Gastroesophageal sphincter (tissue), 4 donors: Measurements from ENCODE around the gene DENND1B. TPM values are rescaled to one million over a fixed set of nuclear protein-coding genes. Genes with fewer than 3 reads are reported as not detected.
"Not testable (repeated sequence)": the region's sequence is repeated elsewhere in the genome, so short reads cannot be mapped to it uniquely, and the experiment has no call there.

ENCODE experiments used
- ATAC-seq: fragments of 150-250 bp; one replicate; pipeline ENCODE4 v1.9.1; 2016; ENCODE audit warnings: mild to moderate bottlenecking, moderate library complexity
- H3K27ac ChIP-seq, 4 donors: fragments of 200-600 bp; sonication (generic) in 3 of 4; 1 replicate in 3 of 4; 2 replicates in 1 of 4; pipeline ENCODE4 v1.5.1; 2016 to 2019
- H3K27me3 ChIP-seq: fragments of 200-600 bp; sonication (generic); one replicate; pipeline ENCODE4 v1.5.1; 2019
- H3K36me3 ChIP-seq, 2 donors: fragments of 200-600 bp; sonication (generic); one replicate each; pipeline ENCODE4 v1.5.1; 2019; ENCODE audit warnings: control low read depth in 1 of 2
- H3K4me1 ChIP-seq, 3 donors: fragments of 200-600 bp; sonication (generic); 1 replicate in 2 of 3; 2 replicates in 1 of 3; pipeline ENCODE4 v1.5.1; 2016 to 2019; ENCODE audit warnings: control low read depth in 2 of 3
- H3K4me3 ChIP-seq, 2 donors: fragments of 200-600 bp; sonication (generic); one replicate each; pipeline ENCODE4 v1.5.1; 2019; ENCODE audit warnings: mild to moderate bottlenecking in 1 of 2, moderate library complexity in 1 of 2
- H3K9me3 ChIP-seq, 3 donors: fragments of 200-600 bp; sonication (generic); one replicate each; pipeline ENCODE4 v1.5.1; 2017 to 2019; ENCODE audit warnings: control low read depth in 2 of 3
- CTCF ChIP-seq, 4 experiments: fragments of 200-600 bp in 2 of 4; fragments of 450-650 bp in 2 of 4; sonication (generic) in 1 of 4; IDR thresholded peaks; one replicate each; pipeline ENCODE4 v1.5.1; 2017 to 2019; ENCODE audit warnings: antibody characterized with exemption in 4 of 4, mild to moderate bottlenecking in 2 of 4, moderate library complexity in 2 of 4
- EP300 ChIP-seq: sonication (generic); formaldehyde crosslinking; IDR thresholded peaks from one replicate; pipeline ENCODE4 v1.6.1; 2017; ENCODE audit warnings: antibody characterized with exemption, mild to moderate bottlenecking
- POLR2A ChIP-seq, 2 donors: fragments of 450-650 bp; IDR thresholded peaks; one replicate each; pipeline ENCODE4 v1.6.1; 2017; ENCODE audit warnings: antibody characterized with exemption in 2 of 2, mild to moderate bottlenecking in 2 of 2, moderate library complexity in 1 of 2
- POLR2AphosphoS5 ChIP-seq: sonication (generic); formaldehyde crosslinking; IDR thresholded peaks from one replicate; pipeline ENCODE4 v1.6.1; 2017; ENCODE audit warnings: antibody characterized with exemption
- WGBS, 2 donors: methylation state at CpG; one replicate each; pipeline ENCODE4 v1.1.5; 2018; ENCODE audit warnings: low coverage in 1 of 2; 5-methylcytosine and 5-hydroxymethylcytosine counted together
- total RNA-seq, 4 donors: library from RNA; depleted of rRNA; stranded (reverse); fragments of >200 nt; gene quantifications; one replicate each; pipeline ENCODE4 v1.1.0, GENCODE V29; 2016

The DENND1B gene
- total RNA-seq, 4 donors from 2014 or later = 8.3 to 11.5 (median 8.8) TPM

- Histone ChIP-seq H3K36me3 (no peaks in the 10 kb centered on the region), H3K4me1 (no peaks in the 10 kb centered on the region), H3K27ac (no peak overlapping the region), H3K27me3 (no peaks in the 10 kb centered on the region), H3K9me3 (peaks cover 0 to 19% (median 0%) of the 10 kb centered on the region in 3 donors), H3K4me3 (no peak overlapping the region)
- WGBS, 2 donors = 86 to 91% methylated on average over 3 of the region's 3 CpGs
- TF ChIP-seq EP300 = no peak
- TF ChIP-seq POLR2A (IDR thresholded peaks at IDR 0.05) = no peak
- TF ChIP-seq CTCF (IDR thresholded peaks at IDR 0.05) = no peak
- TF ChIP-seq POLR2AphosphoS5 = no peak
- ATAC-seq = no peak
These were observed 49.3 kb downstream of the DENND1B start for GRCh38 chr1:197725976-197726375.

GRCh38 chr1:197725044-197725443 is 50.2 kb downstream of the DENND1B start:
- WGBS, 2 donors = 94 to 100% methylated on average over 1 of the region's 1 CpG
- H3K36me3 ChIP-seq = no peaks in the 10 kb centered on the region
- ATAC-seq = no peak

GRCh38 chr1:197715806-197716205 is 59.5 kb downstream of the DENND1B start:
- 0 to 45% methylated on average over 1 of the region's 1 CpG for WGBS, 2 donors
- Histone ChIP-seq H3K4me1 (no peaks in the 10 kb centered on the region), H3K9me3 (no peaks in the 10 kb centered on the region), H3K27me3 (no peaks in the 10 kb centered on the region), H3K4me3 (no peak overlapping the region), H3K27ac (no peak overlapping the region), H3K36me3 (no peaks in the 10 kb centered on the region)
- no peak for TF ChIP-seq EP300
- no peak for TF ChIP-seq CTCF (IDR thresholded peaks at IDR 0.05)
- TF ChIP-seq POLR2A (IDR thresholded peaks at IDR 0.05) = no peak
- TF ChIP-seq POLR2AphosphoS5 = no peak
- no peak for ATAC-seq

More at GRCh38 chr1:197725044-197725443, 50.2 kb downstream of the DENND1B start:
- Histone ChIP-seq H3K27ac (no peak overlapping the region), H3K9me3 (peaks cover 0 to 19% (median 0%) of the 10 kb centered on the region in 3 donors), H3K27me3 (no peaks in the 10 kb centered on the region), H3K4me3 (no peak overlapping the region), H3K4me1 (no peaks in the 10 kb centered on the region)
- TF ChIP-seq EP300 (no peak), POLR2AphosphoS5 (no peak), POLR2A (IDR thresholded peaks at IDR 0.05) (no peak), CTCF (IDR thresholded peaks at IDR 0.05) (no peak)

- Histone ChIP-seq H3K4me3 (no peak overlapping the region), H3K27me3 (no peaks in the 10 kb centered on the region), H3K9me3 (no peaks in the 10 kb centered on the region), H3K27ac (no peak overlapping the region), H3K36me3 (no peaks in the 10 kb centered on the region), H3K4me1 (no peaks in the 10 kb centered on the region)
- TF ChIP-seq POLR2A (IDR thresholded peaks at IDR 0.05) = no peak
- no peak for TF ChIP-seq POLR2AphosphoS5
- TF ChIP-seq CTCF (IDR thresholded peaks at IDR 0.05) = no peak
- TF ChIP-seq EP300 = no peak
- WGBS, 2 donors = 78 to 92% methylated on average over 1 of the region's 1 CpG
- ATAC-seq = no peak
These were observed 68.7 kb downstream of the DENND1B start for GRCh38 chr1:197706601-197707000.

GRCh38 chr1:197705941-197706340 is 69.3 kb downstream of the DENND1B start:
- ATAC-seq = no peak
- Histone ChIP-seq H3K36me3 (no peaks in the 10 kb centered on the region), H3K9me3 (no peaks in the 10 kb centered on the region), H3K4me1 (no peaks in the 10 kb centered on the region), H3K27ac (no peak overlapping the region), H3K27me3 (no peaks in the 10 kb centered on the region), H3K4me3 (no peak overlapping the region)
- TF ChIP-seq POLR2AphosphoS5 (no peak), POLR2A (IDR thresholded peaks at IDR 0.05) (no peak), EP300 (no peak), CTCF (IDR thresholded peaks at IDR 0.05) (no peak)
- 93 to 100% methylated on average over 3 of the region's 3 CpGs for WGBS, 2 donors

GRCh38 chr1:197700688-197701087 is 74.6 kb downstream of the DENND1B start:
- H3K4me3 ChIP-seq, H3K4me1 ChIP-seq, ATAC-seq, H3K36me3 ChIP-seq, H3K27me3 ChIP-seq, H3K9me3 ChIP-seq, H3K27ac ChIP-seq: not testable (repeated sequence)
- 84 to 100% methylated on average over 3 to 4 of the region's 4 CpGs for WGBS, 2 donors
